ENCODE measurements around the gene PLCB1.

DNA sequence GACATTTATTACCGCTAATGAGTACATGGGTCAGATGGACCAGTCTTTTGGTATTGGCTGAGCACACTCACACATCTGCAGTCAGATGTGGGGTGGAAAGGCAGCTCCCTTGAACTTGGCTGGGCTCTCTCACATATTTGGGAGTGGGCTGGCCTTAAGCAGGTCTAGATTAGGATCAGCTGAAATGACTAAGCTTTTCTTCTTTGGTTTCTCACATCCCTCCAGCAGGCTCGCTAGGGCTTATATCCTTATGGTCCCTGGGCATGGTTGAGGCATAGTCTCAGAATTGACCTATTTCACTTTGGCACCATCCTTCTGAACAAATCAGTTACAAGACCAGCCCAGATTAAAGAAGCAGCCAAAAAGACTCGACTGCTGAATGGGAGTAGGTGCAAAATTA, 14.4 kb upstream of the PLCB1 start:
- TF ChIP-seq, protein P1, sequence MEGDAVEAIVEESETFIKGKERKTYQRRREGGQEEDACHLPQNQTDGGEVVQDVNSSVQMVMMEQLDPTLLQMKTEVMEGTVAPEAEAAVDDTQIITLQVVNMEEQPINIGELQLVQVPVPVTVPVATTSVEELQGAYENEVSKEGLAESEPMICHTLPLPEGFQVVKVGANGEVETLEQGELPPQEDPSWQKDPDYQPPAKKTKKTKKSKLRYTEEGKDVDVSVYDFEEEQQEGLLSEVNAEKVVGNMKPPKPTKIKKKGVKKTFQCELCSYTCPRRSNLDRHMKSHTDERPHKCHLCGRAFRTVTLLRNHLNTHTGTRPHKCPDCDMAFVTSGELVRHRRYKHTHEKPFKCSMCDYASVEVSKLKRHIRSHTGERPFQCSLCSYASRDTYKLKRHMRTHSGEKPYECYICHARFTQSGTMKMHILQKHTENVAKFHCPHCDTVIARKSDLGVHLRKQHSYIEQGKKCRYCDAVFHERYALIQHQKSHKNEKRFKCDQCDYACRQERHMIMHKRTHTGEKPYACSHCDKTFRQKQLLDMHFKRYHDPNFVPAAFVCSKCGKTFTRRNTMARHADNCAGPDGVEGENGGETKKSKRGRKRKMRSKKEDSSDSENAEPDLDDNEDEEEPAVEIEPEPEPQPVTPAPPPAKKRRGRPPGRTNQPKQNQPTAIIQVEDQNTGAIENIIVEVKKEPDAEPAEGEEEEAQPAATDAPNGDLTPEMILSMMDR (conservative IDR thresholded peaks at IDR 0.05; ENCODE audit: low read depth, low read length), result no peak
- TF ChIP-seq EZH2 (IDR thresholded peaks at IDR 0.05; ENCODE audit: borderline replicate concordance, low read depth, low read length, poor library complexity, severe bottlenecking), result no peak
